LHCN-M2 (cell line): ENCODE data around the gene DGKI. TPM values are rescaled to one million over a fixed set of nuclear protein-coding genes. Genes with fewer than 3 reads are reported as not detected.
A peak's percentile ranks its signal among the peaks of the same experiment; 100 is the strongest.
"Not testable (repeated sequence)": the region's sequence is repeated elsewhere in the genome, so short reads cannot be mapped to it uniquely, and the experiment has no call there.

ENCODE experiments used
- DNase-seq: peaks from one replicate; pipeline ENCODE4 v3.0.0-alpha.2; 2012; ENCODE audit warnings: low read depth
- total RNA-seq: library from RNA; depleted of rRNA; stranded (reverse); fragments of >200 nt; gene quantifications from 2 replicates; pipeline ENCODE4 v1.2.3, GENCODE V29; 2014

Gene DGKI
- total RNA-seq, 1 experiment from 2014 or later, result 4.2 TPM

DNA sequence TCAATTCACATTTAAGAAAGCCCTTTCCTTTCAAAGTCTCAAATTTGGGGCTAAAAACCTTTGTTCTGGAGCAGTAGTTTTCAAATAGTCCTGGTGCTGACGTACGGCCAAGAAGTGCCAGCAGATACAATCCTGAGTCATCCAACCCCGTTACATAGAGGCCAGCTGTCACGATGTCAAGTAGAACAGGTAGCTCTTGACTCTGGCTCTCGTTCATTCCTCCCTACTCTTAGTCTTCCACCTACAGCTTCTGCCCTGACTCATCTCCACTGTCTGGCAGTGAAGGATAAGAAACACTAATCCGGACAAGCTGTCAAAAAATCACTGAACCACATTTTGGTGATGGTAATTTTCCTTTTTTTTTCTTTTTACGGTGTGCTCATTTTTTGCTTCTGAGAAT lies 370.8 kb downstream of the DGKI start:
- peak; percentile 28 for DNase-seq

- DNase-seq, result no peak
These were observed 372.2 kb downstream of the DGKI start for GRCh38 chr7:137474540-137475026.

DNA sequence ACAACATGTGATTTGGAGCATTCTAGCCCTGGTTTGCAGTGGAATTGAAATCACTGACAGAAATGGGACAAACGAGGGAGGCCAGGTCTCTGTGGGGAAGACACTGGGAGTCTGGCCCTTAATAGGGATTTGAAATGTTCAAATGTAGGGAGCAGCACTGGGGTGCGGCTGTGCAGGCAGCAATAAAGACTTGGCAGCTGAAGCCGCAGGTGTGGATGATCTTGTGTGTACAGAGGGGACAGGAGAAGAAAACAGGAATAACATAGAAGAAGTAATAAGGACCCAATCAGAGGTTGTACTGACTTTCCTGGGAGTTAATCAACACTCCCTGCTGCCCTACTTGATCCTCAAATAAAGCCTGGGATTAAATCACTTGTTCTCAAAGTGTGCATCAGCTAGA lies 375.6 kb downstream of the DGKI start:
- no peak for DNase-seq

DNA sequence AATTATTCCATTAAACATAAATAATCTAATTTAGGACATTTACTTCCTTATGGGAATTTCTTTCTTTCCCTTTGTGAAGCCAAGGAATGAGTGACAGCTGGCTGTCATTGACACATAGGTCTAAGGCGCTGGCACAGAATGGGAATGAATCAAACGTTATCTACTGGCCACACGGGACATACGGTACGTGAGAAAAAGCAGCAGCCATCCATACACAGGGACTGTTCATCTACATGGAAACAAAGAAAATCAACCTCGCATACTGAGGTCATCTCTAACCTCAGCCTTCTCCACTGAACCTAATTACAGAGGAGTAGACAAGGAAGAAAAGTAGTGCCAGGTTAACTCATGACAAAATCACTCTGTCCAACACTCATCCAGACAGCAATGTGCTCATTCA lies 376.9 kb downstream of the DGKI start:
- DNase-seq, result no peak

DNA sequence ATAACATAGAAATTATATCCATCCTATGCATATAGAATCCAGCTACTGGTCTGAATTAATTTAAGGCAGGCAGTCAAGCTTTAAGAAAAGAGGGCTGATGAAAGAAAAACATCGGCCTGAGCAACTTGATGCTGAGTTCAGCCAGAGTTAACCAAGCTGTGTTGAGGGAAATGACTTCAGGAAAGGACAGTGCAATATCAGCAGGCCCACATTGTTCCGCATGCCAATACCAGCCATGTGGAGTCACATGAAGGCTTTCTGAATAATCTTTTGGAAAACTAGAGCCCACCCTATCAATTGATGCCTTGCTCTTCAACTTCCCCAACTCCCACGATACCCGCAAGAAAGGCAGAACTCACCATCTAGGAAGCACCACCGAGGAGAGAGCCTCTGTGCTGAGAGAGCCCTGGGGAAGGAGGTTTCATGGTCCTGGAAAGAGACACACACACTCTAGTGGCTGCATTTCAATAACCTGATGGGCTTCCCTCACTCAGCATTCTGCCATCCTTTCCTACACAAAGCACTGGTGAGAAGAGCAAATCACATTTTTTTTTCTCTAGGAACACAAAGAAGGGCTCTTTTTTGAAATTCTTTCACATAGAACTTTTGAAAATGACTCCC lies 377.5 kb downstream of the DGKI start:
- DNase-seq, result no peak

- DNase-seq, result no peak
These were observed 383.9 kb downstream of the DGKI start for GRCh38 chr7:137462847-137463246.

DNA sequence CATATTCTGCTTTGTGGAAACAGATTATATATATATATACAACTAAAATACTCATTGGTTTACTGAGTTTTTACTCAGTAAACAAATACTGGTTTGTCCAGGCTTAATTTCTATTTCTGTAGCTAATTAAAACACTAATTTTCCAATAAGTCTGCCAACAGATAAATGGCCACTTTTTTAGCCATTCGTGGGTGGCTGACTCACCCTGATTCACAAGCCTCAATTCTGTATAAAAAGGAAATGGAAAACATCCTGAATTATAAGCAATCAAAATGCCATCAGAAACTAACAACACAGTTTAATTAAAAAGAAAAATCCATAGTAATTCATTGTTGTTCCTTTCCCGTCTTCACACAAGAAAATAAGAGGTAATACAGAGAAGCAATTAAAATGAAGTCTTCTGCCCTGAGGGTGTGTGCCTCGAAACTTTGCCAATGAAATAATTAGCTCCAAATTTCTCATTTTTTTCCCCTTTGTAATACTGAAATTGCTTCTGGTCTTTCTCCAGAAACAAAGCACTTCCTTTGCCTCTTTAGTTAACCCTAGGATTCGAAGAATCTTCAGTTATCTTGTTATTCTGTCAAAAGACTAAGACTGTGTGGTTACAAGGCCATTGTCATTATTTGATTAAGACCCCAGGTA lies 384.6 kb downstream of the DGKI start:
- peak; percentile 53 for DNase-seq

DNA sequence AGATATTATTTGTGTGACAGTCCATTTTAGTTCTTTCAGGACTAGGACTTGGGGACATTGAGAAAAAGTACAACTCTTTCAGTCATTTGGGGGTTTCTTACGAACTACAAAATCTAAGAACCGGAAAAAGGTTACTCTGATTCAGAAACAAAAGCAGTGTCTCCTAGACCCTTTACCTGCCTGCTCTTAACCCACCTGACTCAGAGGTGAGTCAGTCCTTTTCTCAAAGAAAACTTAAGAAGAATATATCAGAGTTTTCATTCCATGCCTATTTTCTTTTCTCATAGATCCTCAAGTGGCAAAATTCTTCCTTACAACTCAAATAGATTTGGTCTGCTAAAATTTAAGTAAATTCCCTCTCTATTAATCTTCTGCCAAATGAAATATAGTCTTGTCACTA lies 388.4 kb downstream of the DGKI start:
- no peak for DNase-seq

DNA sequence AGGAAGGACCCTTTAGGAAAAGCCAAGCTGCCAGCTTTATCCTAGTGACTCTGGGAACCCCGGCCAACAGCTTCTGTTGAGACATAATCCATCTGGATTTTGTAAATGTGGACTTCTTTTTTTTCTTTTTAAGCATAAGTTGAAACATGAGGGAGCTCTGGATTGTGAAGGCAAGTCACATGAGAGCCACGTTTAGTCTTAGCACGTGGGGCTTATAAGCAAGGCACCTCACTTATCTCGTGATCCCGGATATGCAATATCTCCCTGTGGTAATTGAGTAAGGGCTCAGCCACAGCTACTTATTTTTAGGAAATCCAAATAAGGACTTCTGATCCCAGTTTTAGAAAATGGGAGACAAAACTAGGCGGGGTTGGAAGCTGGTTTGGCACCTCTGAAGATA lies 392.0 kb downstream of the DGKI start:
- DNase-seq, result peak; percentile 28

GRCh38 chr7:137454246-137454724 lies 392.5 kb downstream of the DGKI start:
- DNase-seq, result peak; percentile 58

- no peak for DNase-seq
These were observed 393.4 kb downstream of the DGKI start for GRCh38 chr7:137453356-137453755.

- no peak for DNase-seq
These were observed 397.8 kb downstream of the DGKI start for GRCh38 chr7:137449016-137449415.

DNA sequence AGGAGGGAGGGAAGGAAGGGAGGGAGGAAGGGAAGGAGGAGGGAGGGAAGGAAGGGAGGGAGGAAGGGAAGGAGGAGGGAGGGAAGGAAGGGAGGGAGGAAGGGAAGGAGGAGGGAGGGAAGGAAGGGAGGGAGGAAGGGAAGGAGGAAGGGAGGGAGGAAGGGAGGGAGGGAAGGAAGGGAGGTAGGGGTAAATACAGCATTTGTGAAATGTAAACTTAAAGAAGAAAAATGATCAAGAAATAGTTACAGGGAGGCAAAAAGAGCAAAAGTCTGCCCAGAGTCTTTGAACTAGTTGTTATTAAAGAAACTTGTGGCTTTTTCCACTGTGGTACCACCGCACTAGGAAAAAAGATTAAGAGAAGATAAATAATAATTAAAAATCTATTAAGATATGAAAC lies 398.2 kb downstream of the DGKI start:
- not testable (repeated sequence) for DNase-seq

DNA sequence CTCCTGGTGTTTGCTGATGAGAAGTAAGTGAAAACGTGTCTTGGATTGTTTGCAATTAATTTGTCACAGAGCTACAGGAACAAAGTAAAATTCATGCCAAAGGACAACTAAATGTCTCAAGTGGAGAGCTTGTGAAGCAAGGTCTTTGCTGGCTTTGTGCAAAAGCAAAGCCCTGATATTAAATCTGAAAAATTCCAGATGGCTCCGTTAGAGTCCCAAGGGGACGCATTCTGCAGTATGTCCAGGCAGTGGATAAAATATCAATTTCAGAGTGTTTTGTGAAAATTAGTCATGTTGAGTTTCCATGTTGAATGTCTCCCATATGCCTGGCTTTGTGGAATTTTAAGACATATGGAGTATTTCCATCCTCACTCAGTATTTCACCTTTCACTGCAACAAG lies 400.7 kb downstream of the DGKI start:
- no peak for DNase-seq

GRCh38 chr7:137445268-137445667 lies 401.5 kb downstream of the DGKI start:
- DNase-seq, result no peak

GRCh38 chr7:137443616-137444015 lies 403.2 kb downstream of the DGKI start:
- peak; percentile 96 for DNase-seq

- no peak for DNase-seq
These were observed 405.3 kb downstream of the DGKI start for GRCh38 chr7:137441451-137441850.

- no peak for DNase-seq
These were observed 406.6 kb downstream of the DGKI start for GRCh38 chr7:137439829-137440825.

DNA sequence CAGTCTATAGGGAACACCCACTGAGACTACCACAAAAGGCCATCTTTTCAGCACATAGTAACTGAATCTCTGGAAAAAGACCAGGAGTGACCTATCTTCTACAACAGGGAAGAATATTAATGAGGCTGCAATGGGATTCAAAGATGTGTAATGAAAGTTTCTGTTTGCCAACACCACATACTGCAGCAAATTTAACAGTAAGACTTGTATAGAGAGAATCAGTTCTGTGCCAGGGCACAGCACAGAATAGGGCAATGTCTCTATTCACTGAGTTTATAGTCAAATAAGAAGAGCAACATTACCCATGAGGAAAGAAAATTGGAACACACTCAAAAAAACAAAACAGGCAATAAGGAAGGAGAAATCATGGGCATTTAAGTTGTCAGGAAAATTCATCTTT lies 411.8 kb downstream of the DGKI start:
- no peak for DNase-seq

DNA sequence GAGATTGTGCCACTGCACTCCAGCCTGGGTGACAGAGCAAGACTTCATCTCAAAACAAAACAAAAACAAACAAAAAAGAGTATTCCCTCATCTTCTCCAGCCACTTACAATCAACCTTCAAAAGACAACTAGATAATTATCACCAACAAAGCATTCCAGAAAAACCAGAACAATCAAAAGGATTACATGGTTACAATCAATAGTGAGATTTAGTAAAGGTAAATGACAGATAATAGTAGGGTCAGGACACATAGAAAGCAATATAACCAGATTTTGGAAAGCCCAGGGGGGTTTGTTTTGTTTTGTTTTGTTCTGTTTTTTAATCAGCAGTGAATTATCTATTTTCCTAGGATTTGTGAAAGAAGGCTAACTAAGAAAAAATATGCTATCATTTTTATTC lies 412.2 kb downstream of the DGKI start:
- no peak for DNase-seq

DNA sequence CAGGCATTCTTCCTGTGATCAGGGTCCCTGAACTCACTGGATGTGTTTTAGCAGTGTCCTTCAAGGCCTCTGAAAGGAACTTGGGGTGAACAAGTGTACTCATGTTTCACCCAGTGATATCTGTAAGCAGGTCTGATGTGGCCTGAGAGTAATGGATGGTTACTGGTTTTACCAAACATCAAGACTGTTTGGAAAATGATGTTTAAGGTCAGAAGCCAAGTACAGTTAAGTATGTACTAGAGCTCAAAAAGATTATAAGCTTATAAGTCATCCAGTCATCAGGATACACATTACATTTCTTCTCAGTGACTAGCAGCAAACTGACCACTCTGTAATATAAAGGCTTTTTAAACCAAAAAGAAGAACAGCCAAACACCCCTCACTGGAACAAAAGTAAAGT lies 423.5 kb downstream of the DGKI start:
- peak; percentile 90 for DNase-seq

- no peak for DNase-seq
These were observed 425.4 kb downstream of the DGKI start for GRCh38 chr7:137421366-137421765.
